ENCODE data around the gene ATP6V1G1.

ATP6V1G1 gene

GRCh38 chr9:114624677-114625076 lies 37.1 kb downstream of the ATP6V1G1 start:
- Histone ChIP-seq H3K36me3 (ENCODE audit: low read depth) (peaks cover 22% of the 10 kb centered on the region), H3K9me3 (ENCODE audit: severe bottlenecking) (no peaks in the 10 kb centered on the region), H3K27me3 (ENCODE audit: insufficient read depth, poor library complexity, severe bottlenecking) (no peaks in the 10 kb centered on the region), H3K4me1 (ENCODE audit: insufficient read depth, poor library complexity, severe bottlenecking) (no peaks in the 10 kb centered on the region), H3K27ac (ENCODE audit: poor library complexity, severe bottlenecking) (no peak overlapping the region), H3K4me3 (ENCODE audit: severe bottlenecking) (no peak overlapping the region)
- no peak for TF ChIP-seq CTCF (IDR thresholded peaks at IDR 0.05; ENCODE audit: poor library complexity, severe bottlenecking)
- no peak for ATAC-seq (ENCODE audit: low read depth)
- DNase-seq (ENCODE audit: low spot score) = no peak

- Histone ChIP-seq H3K9me3 (ENCODE audit: severe bottlenecking) (no peaks in the 10 kb centered on the region), H3K27ac (ENCODE audit: poor library complexity, severe bottlenecking) (no peak overlapping the region), H3K4me1 (ENCODE audit: insufficient read depth, poor library complexity, severe bottlenecking) (no peaks in the 10 kb centered on the region), H3K27me3 (ENCODE audit: insufficient read depth, poor library complexity, severe bottlenecking) (no peaks in the 10 kb centered on the region), H3K36me3 (ENCODE audit: low read depth) (peaks cover 25% of the 10 kb centered on the region), H3K4me3 (ENCODE audit: severe bottlenecking) (no peak overlapping the region)
- no peak for ATAC-seq (ENCODE audit: low read depth)
- no peak for DNase-seq (ENCODE audit: low spot score)
- no peak for TF ChIP-seq CTCF (IDR thresholded peaks at IDR 0.05; ENCODE audit: poor library complexity, severe bottlenecking)
Observed at GRCh38 chr9:114626415-114627020, 38.9 kb downstream of the ATP6V1G1 start.

- TF ChIP-seq CTCF (IDR thresholded peaks at IDR 0.05; ENCODE audit: poor library complexity, severe bottlenecking) = no peak
- Histone ChIP-seq H3K27me3 (ENCODE audit: insufficient read depth, poor library complexity, severe bottlenecking) (no peaks in the 10 kb centered on the region), H3K27ac (ENCODE audit: poor library complexity, severe bottlenecking) (no peak overlapping the region), H3K9me3 (ENCODE audit: severe bottlenecking) (no peaks in the 10 kb centered on the region), H3K36me3 (ENCODE audit: low read depth) (peaks cover 28% of the 10 kb centered on the region), H3K4me1 (ENCODE audit: insufficient read depth, poor library complexity, severe bottlenecking) (no peaks in the 10 kb centered on the region), H3K4me3 (ENCODE audit: severe bottlenecking) (no peak overlapping the region)
- DNase-seq (ENCODE audit: low spot score) (no peak), ATAC-seq (ENCODE audit: low read depth) (no peak)
Observed at GRCh38 chr9:114627553-114627952, 40.0 kb downstream of the ATP6V1G1 start.

- H3K4me1 ChIP-seq (ENCODE audit: insufficient read depth, poor library complexity, severe bottlenecking) = no peaks in the 10 kb centered on the region
- H3K9me3 ChIP-seq (ENCODE audit: severe bottlenecking) = no peaks in the 10 kb centered on the region
- no peaks in the 10 kb centered on the region for H3K27me3 ChIP-seq (ENCODE audit: insufficient read depth, poor library complexity, severe bottlenecking)
- no peak overlapping the region for H3K4me3 ChIP-seq (ENCODE audit: severe bottlenecking)
- peaks cover 28% of the 10 kb centered on the region for H3K36me3 ChIP-seq (ENCODE audit: low read depth)
- ATAC-seq (ENCODE audit: low read depth) = no peak
- H3K27ac ChIP-seq (ENCODE audit: poor library complexity, severe bottlenecking) = no peak overlapping the region
- DNase-seq (ENCODE audit: low spot score) = no peak
- TF ChIP-seq CTCF (IDR thresholded peaks at IDR 0.05; ENCODE audit: poor library complexity, severe bottlenecking) = no peak
Observed at GRCh38 chr9:114629563-114630090, 42.1 kb downstream of the ATP6V1G1 start.

- Histone ChIP-seq H3K27me3 (ENCODE audit: insufficient read depth, poor library complexity, severe bottlenecking) (no peaks in the 10 kb centered on the region), H3K4me3 (ENCODE audit: severe bottlenecking) (no peak overlapping the region), H3K36me3 (ENCODE audit: low read depth) (peaks cover 28% of the 10 kb centered on the region), H3K9me3 (ENCODE audit: severe bottlenecking) (no peaks in the 10 kb centered on the region), H3K4me1 (ENCODE audit: insufficient read depth, poor library complexity, severe bottlenecking) (no peaks in the 10 kb centered on the region), H3K27ac (ENCODE audit: poor library complexity, severe bottlenecking) (no peak overlapping the region)
- TF ChIP-seq CTCF (IDR thresholded peaks at IDR 0.05; ENCODE audit: poor library complexity, severe bottlenecking) = no peak
- ATAC-seq (ENCODE audit: low read depth) = no peak
- no peak for DNase-seq (ENCODE audit: low spot score)
Observed at GRCh38 chr9:114631166-114631565, 43.6 kb downstream of the ATP6V1G1 start.

All from RWPE2 (cell line).